GM23248 (cell line): Measurements from ENCODE around the gene NSG2. TPM values are rescaled to one million over a fixed set of nuclear protein-coding genes. Genes with fewer than 3 reads are reported as not detected.

Experiments used
- DNase-seq: peaks from one replicate; pipeline ENCODE4 v3.0.0-alpha.2; 2015
- H2AFZ ChIP-seq: fragments of 200-600 bp; sonication (generic); 2 replicates; pipeline ENCODE4 v1.6.1; 2016; ENCODE audit warnings: antibody characterized with exemption
- H3F3A ChIP-seq: fragments of 200-600 bp; sonication (generic); 2 replicates; pipeline ENCODE4 v1.6.1; 2016; ENCODE audit warnings: mild to moderate bottlenecking, antibody characterized with exemption, mixed run types; ENCODE audit not compliant: insufficient read depth
- H3K27ac ChIP-seq: fragments of 200-600 bp; sonication (generic); 2 replicates; pipeline ENCODE4 v1.5.1; 2016; ENCODE audit warnings: mild to moderate bottlenecking
- H3K27me3 ChIP-seq: fragments of 200-600 bp; sonication (generic); replicated peaks from 2 replicates; pipeline ENCODE4 v1.6.1; 2016; ENCODE audit warnings: mild to moderate bottlenecking; ENCODE audit not compliant: insufficient read depth
- H3K36me3 ChIP-seq: fragments of 200-600 bp; sonication (generic); 2 replicates; pipeline ENCODE4 v1.6.1; 2016; ENCODE audit warnings: low read depth, mild to moderate bottlenecking
- H3K4me1 ChIP-seq: fragments of 200-600 bp; sonication (generic); 2 replicates; pipeline ENCODE4 v1.6.1; 2016; ENCODE audit warnings: mild to moderate bottlenecking; ENCODE audit not compliant: insufficient read depth
- H3K4me2 ChIP-seq: fragments of 200-600 bp; sonication (generic); one replicate; pipeline ENCODE4 v1.6.1; 2016; ENCODE audit warnings: mild to moderate bottlenecking; ENCODE audit not compliant: unreplicated experiment
- H3K4me3 ChIP-seq: fragments of 200-600 bp; sonication (generic); 2 replicates; pipeline ENCODE4 v1.5.1; 2016; ENCODE audit warnings: mild to moderate bottlenecking
- H3K79me2 ChIP-seq: fragments of 200-600 bp; sonication (generic); 2 replicates; pipeline ENCODE4 v1.6.1; 2016; ENCODE audit warnings: mild to moderate bottlenecking; ENCODE audit not compliant: insufficient read depth
- H3K9ac ChIP-seq: fragments of 200-600 bp; sonication (generic); 2 replicates; pipeline ENCODE4 v1.6.1; 2016; ENCODE audit warnings: mild to moderate bottlenecking
- H3K9me2 ChIP-seq: fragments of 200-600 bp; sonication (generic); 2 replicates; pipeline ENCODE4 v1.6.1; 2016; ENCODE audit warnings: mixed run types, mild to moderate bottlenecking, moderate library complexity; ENCODE audit not compliant: insufficient read depth
- H3K9me3 ChIP-seq: fragments of 200-600 bp; sonication (generic); one replicate; pipeline ENCODE4 v1.6.1; 2017; ENCODE audit warnings: low read depth
- H4K20me1 ChIP-seq: fragments of 200-600 bp; sonication (generic); 2 replicates; pipeline ENCODE4 v1.6.0; 2016; ENCODE audit not compliant: insufficient read depth
- EZH2 ChIP-seq: fragments of 200-600 bp; sonication (generic); IDR thresholded peaks from 2 replicates; pipeline ENCODE4 v1.6.1; 2018; ENCODE audit warnings: antibody characterized with exemption, mild to moderate bottlenecking; ENCODE audit not compliant: insufficient read depth, poor library complexity, severe bottlenecking
- EZH2phosphoT487 ChIP-seq: fragments of 200-600 bp; sonication (generic); IDR thresholded peaks from 2 replicates; pipeline ENCODE4 v1.6.1; 2018; ENCODE audit warnings: antibody characterized with exemption, moderate library complexity, mild to moderate bottlenecking, low read depth; ENCODE audit not compliant: insufficient read depth
- WGBS, 2 experiments: methylation state at CpG; one replicate each; pipeline ENCODE4 v1.1.6; 2015 to 2017; ENCODE audit warnings: low lambda C conversion rate in 2 of 2, low coverage in 1 of 2; ENCODE audit errors: missing lambda C conversion rate in 2 of 2; 5-methylcytosine and 5-hydroxymethylcytosine counted together
- in situ Hi-C: fragments of 300-500 bp; cut with MboI; formaldehyde crosslinking; loops from 2 replicates; pipeline ENCODE4 v1.15.0; 2020
- polyA plus RNA-seq: library from polyadenylated mRNA; unstranded; fragments of >200 nt; fragmentation: Nextera tagmentation; extraction: Ambion mirVana; gene quantifications from 2 replicates; pipeline ENCODE4 v1.2.1, GENCODE V29; 2016
- total RNA-seq: library from RNA; depleted of rRNA; stranded (reverse); fragments of >200 nt; shearing (Covaris generic); gene quantifications from 2 replicates; pipeline ENCODE4 v1.2.3, GENCODE V29; 2014

Gene NSG2
- total and polyA plus RNA-seq, 2 experiments from 2014 or later: not detected

DNA sequence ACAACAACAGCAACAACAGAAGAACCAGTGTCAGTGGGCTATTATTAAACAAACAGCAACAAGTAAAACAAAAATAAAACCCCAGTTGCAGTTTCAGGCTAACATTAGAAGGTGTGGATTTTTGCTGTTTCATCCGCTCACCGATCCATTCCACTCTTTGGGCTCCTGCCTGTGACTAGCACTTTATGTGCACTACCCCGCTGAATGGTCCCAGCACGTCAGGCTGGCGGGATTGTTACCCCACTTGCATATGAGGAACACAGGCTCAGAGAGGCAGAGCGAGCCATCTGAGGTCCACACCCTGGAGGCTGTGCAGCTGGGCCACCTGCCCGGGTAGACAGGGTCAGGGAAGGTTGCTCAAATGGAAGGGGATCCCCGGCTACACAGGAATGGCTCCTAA, 26.0 kb downstream of the NSG2 start:
- H3K36me3 ChIP-seq: no peaks in the 10 kb centered on the region
- no peak overlapping the region for H3K4me3 ChIP-seq
- H3K27ac ChIP-seq: no peak overlapping the region
- in situ Hi-C loops: no loop called here
- H3K27me3 ChIP-seq: no peaks in the 10 kb centered on the region
- no peaks in the 10 kb centered on the region for H3K9me2 ChIP-seq
- H3K9me3 ChIP-seq: no peaks in the 10 kb centered on the region
- no peak for DNase-seq
- H3K4me1 ChIP-seq: no peaks in the 10 kb centered on the region
- H2AFZ ChIP-seq: no peak overlapping the region
- TF ChIP-seq EZH2 (no peak), EZH2phosphoT487 (no peak)
- WGBS, 2 experiments: 40 to 43% methylated on average over 8 of the region's 8 CpGs
- no peaks in the 10 kb centered on the region for H3K79me2 ChIP-seq
- no peaks in the 10 kb centered on the region for H3F3A ChIP-seq
- H4K20me1 ChIP-seq: no peaks in the 10 kb centered on the region
- no peak overlapping the region for H3K9ac ChIP-seq
- H3K4me2 ChIP-seq: no peak overlapping the region

DNA sequence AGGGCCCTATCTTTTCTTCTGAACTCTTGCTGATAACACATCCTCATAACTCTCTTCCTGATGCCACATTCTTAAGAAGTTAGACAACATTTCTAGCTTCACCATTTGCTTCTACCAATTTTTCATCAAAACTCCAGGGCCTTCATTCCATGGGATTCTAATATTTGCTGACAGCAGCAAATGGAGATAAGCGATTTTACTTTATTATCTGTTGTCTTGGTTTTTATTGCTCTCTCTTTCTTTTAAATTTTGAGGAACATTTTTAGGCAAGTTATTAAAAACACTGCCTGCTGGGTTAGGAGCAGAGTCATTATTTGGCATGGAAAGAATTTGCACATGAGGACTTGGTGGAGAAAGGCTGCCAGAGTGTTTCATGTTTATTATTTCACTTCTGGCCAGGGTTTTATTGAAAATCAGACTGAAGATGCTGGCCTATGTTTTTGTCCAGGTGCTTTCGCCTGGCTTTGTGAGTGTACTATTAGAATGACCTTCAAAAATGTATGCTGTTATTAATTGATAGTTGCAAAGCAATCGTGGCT, 27.7 kb downstream of the NSG2 start:
- H3K27me3 ChIP-seq: no peaks in the 10 kb centered on the region
- H3K9me3 ChIP-seq: no peaks in the 10 kb centered on the region
- no peaks in the 10 kb centered on the region for H3K9me2 ChIP-seq
- H3K9ac ChIP-seq: no peak overlapping the region
- H3K36me3 ChIP-seq: no peaks in the 10 kb centered on the region
- WGBS, 2 experiments: 6 to 8% methylated on average over 3 of the region's 3 CpGs
- no peaks in the 10 kb centered on the region for H3K4me1 ChIP-seq
- no peak for DNase-seq
- no peaks in the 10 kb centered on the region for H4K20me1 ChIP-seq
- H3K27ac ChIP-seq: no peak overlapping the region
- no peaks in the 10 kb centered on the region for H3K79me2 ChIP-seq
- in situ Hi-C loops: no loop called here
- H3F3A ChIP-seq: no peaks in the 10 kb centered on the region
- no peak overlapping the region for H3K4me3 ChIP-seq
- no peak for TF ChIP-seq EZH2
- TF ChIP-seq EZH2phosphoT487: no peak
- H2AFZ ChIP-seq: no peak overlapping the region
- H3K4me2 ChIP-seq: no peak overlapping the region

DNA sequence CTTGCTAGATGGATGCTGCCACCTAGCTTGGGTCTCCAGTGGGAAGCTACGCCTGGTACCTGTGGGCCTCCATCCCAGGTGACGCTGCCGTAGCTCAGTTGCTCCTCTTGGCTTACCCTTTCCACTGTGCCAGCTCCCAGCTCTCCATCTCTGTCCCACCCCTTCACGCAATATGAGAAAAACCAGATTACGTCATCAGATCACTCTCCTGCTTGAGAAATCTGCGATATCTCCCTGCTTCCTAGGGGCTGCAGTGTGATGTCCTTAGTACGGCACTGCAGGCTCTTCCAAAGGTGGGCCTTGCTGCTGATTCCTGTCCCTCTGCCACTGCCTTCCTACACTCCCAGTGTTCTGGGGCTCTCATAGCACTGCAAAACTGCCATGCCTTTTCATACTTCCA, 28.9 kb downstream of the NSG2 start:
- no peaks in the 10 kb centered on the region for H3K79me2 ChIP-seq
- DNase-seq: no peak
- H3K4me2 ChIP-seq: no peak overlapping the region
- H2AFZ ChIP-seq: no peak overlapping the region
- no peaks in the 10 kb centered on the region for H4K20me1 ChIP-seq
- no peaks in the 10 kb centered on the region for H3K9me2 ChIP-seq
- H3K4me1 ChIP-seq: no peaks in the 10 kb centered on the region
- TF ChIP-seq EZH2 (no peak), EZH2phosphoT487 (no peak)
- H3K36me3 ChIP-seq: no peaks in the 10 kb centered on the region
- H3K4me3 ChIP-seq: no peak overlapping the region
- H3K27ac ChIP-seq: no peak overlapping the region
- WGBS, 2 experiments: 25 to 30% methylated on average over 7 of the region's 7 CpGs
- H3K9ac ChIP-seq: no peak overlapping the region
- no peaks in the 10 kb centered on the region for H3K9me3 ChIP-seq
- in situ Hi-C loops: no loop called here
- no peaks in the 10 kb centered on the region for H3K27me3 ChIP-seq
- no peaks in the 10 kb centered on the region for H3F3A ChIP-seq

DNA sequence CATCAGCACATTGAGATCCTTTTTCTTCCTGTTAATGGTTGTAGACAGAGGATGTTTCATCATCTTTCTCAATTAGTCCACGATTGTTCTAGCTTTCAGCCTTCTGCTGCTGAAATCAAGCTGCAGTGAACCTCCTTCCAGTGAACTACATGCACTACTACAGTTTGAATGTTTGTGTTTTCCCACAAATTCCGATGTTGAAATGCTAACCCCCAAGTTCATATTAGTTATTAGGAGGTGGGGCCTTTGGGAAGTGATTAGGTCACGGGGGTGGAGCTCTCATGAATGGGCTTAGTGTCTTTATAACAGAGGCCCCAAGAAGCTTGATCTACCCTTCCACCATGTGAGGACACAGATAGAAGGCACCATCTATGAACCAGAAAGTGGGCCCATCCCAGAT, 32.9 kb downstream of the NSG2 start:
- Histone ChIP-seq H3K36me3 (no peaks in the 10 kb centered on the region), H3K4me1 (no peaks in the 10 kb centered on the region), H4K20me1 (no peaks in the 10 kb centered on the region), H3F3A (no peaks in the 10 kb centered on the region), H3K9ac (no peak overlapping the region), H3K9me2 (no peaks in the 10 kb centered on the region), H3K27me3 (no peaks in the 10 kb centered on the region), H3K4me2 (no peak overlapping the region), H3K27ac (no peak overlapping the region), H3K4me3 (no peak overlapping the region), H2AFZ (no peak overlapping the region), H3K9me3 (no peaks in the 10 kb centered on the region), H3K79me2 (no peaks in the 10 kb centered on the region)
- 19 to 25% methylated on average over 3 of the region's 3 CpGs for WGBS, 2 experiments
- in situ Hi-C loops: no loop called here
- TF ChIP-seq EZH2 (no peak), EZH2phosphoT487 (no peak)
- DNase-seq: no peak

DNA sequence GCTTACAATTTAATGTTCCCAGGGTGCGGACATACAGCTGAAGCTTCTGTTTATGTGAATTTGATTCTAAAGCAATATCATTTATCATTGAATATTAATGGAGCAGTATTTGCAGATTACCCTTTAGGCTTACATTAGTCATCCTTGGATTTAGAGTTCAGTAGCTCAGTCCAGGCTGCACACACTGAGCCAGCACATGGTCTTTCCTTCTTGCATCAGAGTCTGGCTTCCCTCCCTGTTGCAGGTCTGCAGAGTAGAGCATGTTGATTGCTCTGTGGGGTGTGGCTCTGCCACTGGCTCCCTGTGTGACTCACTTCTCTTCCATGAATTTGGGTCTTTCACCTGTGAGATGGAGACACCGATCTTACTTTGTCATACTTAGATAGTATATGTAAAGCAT, 36.8 kb downstream of the NSG2 start:
- H3F3A ChIP-seq: no peaks in the 10 kb centered on the region
- H3K9me2 ChIP-seq: no peaks in the 10 kb centered on the region
- H3K27ac ChIP-seq: no peak overlapping the region
- WGBS, 2 experiments: 44 to 55% methylated on average over 2 of the region's 2 CpGs
- no peak overlapping the region for H3K4me2 ChIP-seq
- no peaks in the 10 kb centered on the region for H3K27me3 ChIP-seq
- no peaks in the 10 kb centered on the region for H3K9me3 ChIP-seq
- no peak overlapping the region for H3K4me3 ChIP-seq
- no peaks in the 10 kb centered on the region for H3K36me3 ChIP-seq
- no peak for DNase-seq
- H2AFZ ChIP-seq: no peak overlapping the region
- TF ChIP-seq EZH2phosphoT487 (no peak), EZH2 (no peak)
- in situ Hi-C loops: no loop called here
- no peaks in the 10 kb centered on the region for H3K79me2 ChIP-seq
- H3K4me1 ChIP-seq: no peaks in the 10 kb centered on the region
- no peaks in the 10 kb centered on the region for H4K20me1 ChIP-seq
- no peak overlapping the region for H3K9ac ChIP-seq
